Measurements from ENCODE around the gene SORCS2. TPM values are rescaled to one million over a fixed set of nuclear protein-coding genes. Genes with fewer than 3 reads are reported as not detected.

SORCS2 gene
- polyA plus RNA-seq, 1 donor from 2014 or later, result 1.0 TPM

DNA sequence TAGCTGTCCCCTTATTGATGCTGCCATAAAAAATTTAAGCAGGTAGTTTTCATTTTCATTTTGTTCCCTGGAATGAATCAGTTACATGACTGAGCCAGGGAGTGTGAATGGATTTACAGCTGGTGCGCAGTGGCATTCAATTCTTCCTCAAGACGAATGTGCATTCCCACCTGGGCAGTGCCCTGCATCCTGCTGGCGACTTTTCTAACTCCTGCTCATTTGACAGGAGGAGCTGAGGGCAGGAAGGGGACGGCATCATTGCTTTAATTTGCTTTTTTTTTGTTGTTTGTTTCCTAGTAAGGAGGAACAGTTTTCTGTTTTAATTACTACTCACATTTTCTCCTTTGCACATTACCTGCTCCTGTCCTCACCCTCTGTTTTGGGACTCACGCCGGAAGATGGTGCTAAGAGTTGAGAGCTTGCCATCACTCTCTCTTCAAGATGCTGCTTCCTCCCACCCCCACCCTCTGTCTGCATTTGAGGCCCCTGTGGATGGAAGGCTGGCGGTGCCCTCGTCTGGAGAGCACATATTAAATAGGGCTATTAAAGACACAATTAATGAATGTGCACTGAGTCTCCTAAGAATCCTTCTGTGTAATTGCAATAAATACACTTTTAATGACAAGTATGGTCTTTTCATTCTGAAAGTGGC, 206.6 kb downstream of the SORCS2 start:
- no peaks in the 10 kb centered on the region for H3F3A ChIP-seq (ENCODE audit: insufficient read depth, low read length, poor library complexity, severe bottlenecking)

DNA sequence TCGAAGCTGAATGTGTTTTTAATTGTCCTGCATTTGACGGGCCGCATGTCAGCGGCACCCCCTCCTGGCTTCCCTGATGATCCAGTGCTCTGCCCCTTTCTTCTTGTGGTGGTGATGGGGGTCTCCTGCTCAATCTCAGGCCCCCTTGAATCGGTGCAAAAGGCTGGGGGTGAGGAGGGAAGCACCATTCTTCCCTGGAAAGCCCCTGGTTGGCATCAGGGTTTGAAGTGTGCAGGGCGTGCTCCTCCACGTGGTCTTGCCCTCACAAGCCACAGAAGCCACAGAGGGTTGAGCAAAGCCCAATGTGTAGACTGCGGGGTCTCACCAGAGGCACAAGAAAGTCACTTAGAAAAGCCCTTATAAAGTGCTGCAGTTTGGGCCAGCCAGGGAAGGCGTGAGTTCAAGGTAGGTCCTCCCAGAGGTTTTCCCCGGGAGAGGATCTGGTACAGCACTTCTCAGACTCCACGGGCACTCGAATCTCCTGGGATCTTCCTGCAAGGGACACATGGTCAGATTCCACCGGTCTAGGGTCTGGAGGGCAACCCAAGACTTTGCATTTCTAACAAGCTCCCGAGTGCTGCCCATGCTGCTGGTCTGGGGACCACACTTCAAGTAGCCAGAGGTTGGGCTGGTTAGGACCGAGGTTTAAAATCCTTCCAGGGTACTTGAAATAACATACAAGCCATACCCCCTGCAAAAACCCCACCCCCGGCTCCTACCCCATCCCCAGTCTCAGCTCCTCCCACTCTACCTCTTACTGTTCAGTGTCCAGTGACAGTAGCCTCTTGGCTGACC, 207.3 kb downstream of the SORCS2 start:
- H3F3A ChIP-seq (ENCODE audit: insufficient read depth, low read length, poor library complexity, severe bottlenecking), result no peaks in the 10 kb centered on the region

More for the DNA sequence above, 206.6 kb downstream of the SORCS2 start:
- H3K9me3 ChIP-seq (ENCODE audit: low read length), result no peaks in the 10 kb centered on the region
- H3K27me3 ChIP-seq (ENCODE audit: insufficient read depth, low read depth, low read length), result no peaks in the 10 kb centered on the region
- H3K9ac ChIP-seq (ENCODE audit: low read length), result no peak overlapping the region
- TF ChIP-seq RAD21 (conservative IDR thresholded peaks at IDR 0.05) (peak; percentile 30), EZH2 (IDR thresholded peaks at IDR 0.05; ENCODE audit: borderline replicate concordance, insufficient read depth, low read length, poor library complexity, severe bottlenecking) (no peak), SMC3 (conservative IDR thresholded peaks at IDR 0.05; ENCODE audit: poor library complexity) (peak; percentile 20)
- TF ChIP-seq, protein P1, sequence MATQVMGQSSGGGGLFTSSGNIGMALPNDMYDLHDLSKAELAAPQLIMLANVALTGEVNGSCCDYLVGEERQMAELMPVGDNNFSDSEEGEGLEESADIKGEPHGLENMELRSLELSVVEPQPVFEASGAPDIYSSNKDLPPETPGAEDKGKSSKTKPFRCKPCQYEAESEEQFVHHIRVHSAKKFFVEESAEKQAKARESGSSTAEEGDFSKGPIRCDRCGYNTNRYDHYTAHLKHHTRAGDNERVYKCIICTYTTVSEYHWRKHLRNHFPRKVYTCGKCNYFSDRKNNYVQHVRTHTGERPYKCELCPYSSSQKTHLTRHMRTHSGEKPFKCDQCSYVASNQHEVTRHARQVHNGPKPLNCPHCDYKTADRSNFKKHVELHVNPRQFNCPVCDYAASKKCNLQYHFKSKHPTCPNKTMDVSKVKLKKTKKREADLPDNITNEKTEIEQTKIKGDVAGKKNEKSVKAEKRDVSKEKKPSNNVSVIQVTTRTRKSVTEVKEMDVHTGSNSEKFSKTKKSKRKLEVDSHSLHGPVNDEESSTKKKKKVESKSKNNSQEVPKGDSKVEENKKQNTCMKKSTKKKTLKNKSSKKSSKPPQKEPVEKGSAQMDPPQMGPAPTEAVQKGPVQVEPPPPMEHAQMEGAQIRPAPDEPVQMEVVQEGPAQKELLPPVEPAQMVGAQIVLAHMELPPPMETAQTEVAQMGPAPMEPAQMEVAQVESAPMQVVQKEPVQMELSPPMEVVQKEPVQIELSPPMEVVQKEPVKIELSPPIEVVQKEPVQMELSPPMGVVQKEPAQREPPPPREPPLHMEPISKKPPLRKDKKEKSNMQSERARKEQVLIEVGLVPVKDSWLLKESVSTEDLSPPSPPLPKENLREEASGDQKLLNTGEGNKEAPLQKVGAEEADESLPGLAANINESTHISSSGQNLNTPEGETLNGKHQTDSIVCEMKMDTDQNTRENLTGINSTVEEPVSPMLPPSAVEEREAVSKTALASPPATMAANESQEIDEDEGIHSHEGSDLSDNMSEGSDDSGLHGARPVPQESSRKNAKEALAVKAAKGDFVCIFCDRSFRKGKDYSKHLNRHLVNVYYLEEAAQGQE (IDR thresholded peaks at IDR 0.05; ENCODE audit: borderline replicate concordance), result no peak
- no peaks in the 10 kb centered on the region for H3K9me2 ChIP-seq (ENCODE audit: insufficient read depth, low read length)
- H3K4me3 ChIP-seq (ENCODE audit: low read length), result no peak overlapping the region
- no peaks in the 10 kb centered on the region for H3K79me2 ChIP-seq (replicated peaks; ENCODE audit: insufficient read depth, low read length)
- H2AFZ ChIP-seq (ENCODE audit: low read depth, low read length), result no peak overlapping the region
- H3K27ac ChIP-seq (ENCODE audit: low read length), result no peak overlapping the region
- no peaks in the 10 kb centered on the region for H3K36me3 ChIP-seq (ENCODE audit: insufficient read depth, low read length)
- H3K4me2 ChIP-seq (ENCODE audit: low read length), result no peak overlapping the region
- no peaks in the 10 kb centered on the region for H4K20me1 ChIP-seq (ENCODE audit: insufficient read depth)

DNA sequence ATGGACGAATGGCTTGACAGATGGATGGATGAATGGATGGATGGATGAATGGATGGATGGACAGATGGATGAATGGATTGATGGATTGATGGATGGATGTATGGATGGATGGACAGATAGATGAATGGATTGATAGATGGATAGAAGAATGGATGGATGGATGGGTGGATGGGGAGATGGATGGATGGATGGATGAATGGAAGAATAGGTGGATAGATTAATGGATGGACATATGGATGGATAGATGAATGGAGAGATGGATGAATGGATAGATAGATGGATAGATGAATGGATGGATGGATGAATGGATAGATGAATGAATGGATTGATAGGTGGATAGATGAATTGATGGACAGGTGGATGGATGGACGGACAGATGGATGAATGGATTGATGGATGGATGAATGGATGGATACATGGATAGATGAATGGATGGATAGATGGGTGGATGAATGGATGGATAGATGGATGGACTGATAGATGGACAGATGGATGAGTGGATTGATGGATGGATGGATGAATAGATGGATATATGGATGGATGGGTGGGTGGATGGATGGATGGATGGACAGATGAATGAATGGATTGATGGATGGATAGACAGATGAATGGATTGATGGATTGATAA, 208.4 kb downstream of the SORCS2 start:
- TF ChIP-seq, protein P2, sequence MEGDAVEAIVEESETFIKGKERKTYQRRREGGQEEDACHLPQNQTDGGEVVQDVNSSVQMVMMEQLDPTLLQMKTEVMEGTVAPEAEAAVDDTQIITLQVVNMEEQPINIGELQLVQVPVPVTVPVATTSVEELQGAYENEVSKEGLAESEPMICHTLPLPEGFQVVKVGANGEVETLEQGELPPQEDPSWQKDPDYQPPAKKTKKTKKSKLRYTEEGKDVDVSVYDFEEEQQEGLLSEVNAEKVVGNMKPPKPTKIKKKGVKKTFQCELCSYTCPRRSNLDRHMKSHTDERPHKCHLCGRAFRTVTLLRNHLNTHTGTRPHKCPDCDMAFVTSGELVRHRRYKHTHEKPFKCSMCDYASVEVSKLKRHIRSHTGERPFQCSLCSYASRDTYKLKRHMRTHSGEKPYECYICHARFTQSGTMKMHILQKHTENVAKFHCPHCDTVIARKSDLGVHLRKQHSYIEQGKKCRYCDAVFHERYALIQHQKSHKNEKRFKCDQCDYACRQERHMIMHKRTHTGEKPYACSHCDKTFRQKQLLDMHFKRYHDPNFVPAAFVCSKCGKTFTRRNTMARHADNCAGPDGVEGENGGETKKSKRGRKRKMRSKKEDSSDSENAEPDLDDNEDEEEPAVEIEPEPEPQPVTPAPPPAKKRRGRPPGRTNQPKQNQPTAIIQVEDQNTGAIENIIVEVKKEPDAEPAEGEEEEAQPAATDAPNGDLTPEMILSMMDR (IDR thresholded peaks at IDR 0.05; ENCODE audit: poor library complexity, severe bottlenecking), result no peak
- TF ChIP-seq EP300 (conservative IDR thresholded peaks at IDR 0.05; ENCODE audit: poor library complexity, severe bottlenecking) (no peak), EZH2 (IDR thresholded peaks at IDR 0.05; ENCODE audit: borderline replicate concordance, insufficient read depth, low read length, poor library complexity, severe bottlenecking) (no peak), POLR2AphosphoS5 (IDR thresholded peaks at IDR 0.05) (no peak), SMC3 (conservative IDR thresholded peaks at IDR 0.05; ENCODE audit: poor library complexity) (no peak), MXI1 (conservative IDR thresholded peaks at IDR 0.05; ENCODE audit: poor library complexity, severe bottlenecking) (no peak)
- TF ChIP-seq, protein P1 (IDR thresholded peaks at IDR 0.05; ENCODE audit: borderline replicate concordance), result no peak
- Histone ChIP-seq H3K9me3 (ENCODE audit: low read length) (no peaks in the 10 kb centered on the region), H3F3A (ENCODE audit: insufficient read depth, low read length, poor library complexity, severe bottlenecking) (no peaks in the 10 kb centered on the region), H3K27ac (ENCODE audit: low read length) (no peak overlapping the region), H3K27me3 (ENCODE audit: insufficient read depth, low read depth, low read length) (no peaks in the 10 kb centered on the region), H3K36me3 (ENCODE audit: insufficient read depth, low read length) (no peaks in the 10 kb centered on the region), H2AFZ (ENCODE audit: low read depth, low read length) (no peak overlapping the region), H3K4me2 (ENCODE audit: low read length) (no peak overlapping the region), H3K4me3 (ENCODE audit: low read length) (no peak overlapping the region), H4K20me1 (ENCODE audit: insufficient read depth) (no peaks in the 10 kb centered on the region), H3K9ac (ENCODE audit: low read length) (no peak overlapping the region), H3K9me2 (ENCODE audit: insufficient read depth, low read length) (no peaks in the 10 kb centered on the region), H3K79me2 (replicated peaks; ENCODE audit: insufficient read depth, low read length) (no peaks in the 10 kb centered on the region)

More for the DNA sequence above, 207.3 kb downstream of the SORCS2 start:
- no peak overlapping the region for H3K4me3 ChIP-seq (ENCODE audit: low read length)
- no peaks in the 10 kb centered on the region for H3K79me2 ChIP-seq (replicated peaks; ENCODE audit: insufficient read depth, low read length)
- H2AFZ ChIP-seq (ENCODE audit: low read depth, low read length), result no peak overlapping the region
- H3K4me2 ChIP-seq (ENCODE audit: low read length), result no peak overlapping the region
- H3K36me3 ChIP-seq (ENCODE audit: insufficient read depth, low read length), result no peaks in the 10 kb centered on the region
- no peak overlapping the region for H3K27ac ChIP-seq (ENCODE audit: low read length)
- H3K27me3 ChIP-seq (ENCODE audit: insufficient read depth, low read depth, low read length), result no peaks in the 10 kb centered on the region
- H3K9me2 ChIP-seq (ENCODE audit: insufficient read depth, low read length), result no peaks in the 10 kb centered on the region
- H3K9me3 ChIP-seq (ENCODE audit: low read length), result no peaks in the 10 kb centered on the region
- H3K9ac ChIP-seq (ENCODE audit: low read length), result no peak overlapping the region
- H4K20me1 ChIP-seq (ENCODE audit: insufficient read depth), result no peaks in the 10 kb centered on the region
- TF ChIP-seq EP300 (conservative IDR thresholded peaks at IDR 0.05; ENCODE audit: poor library complexity, severe bottlenecking) (no peak), EZH2 (IDR thresholded peaks at IDR 0.05; ENCODE audit: borderline replicate concordance, insufficient read depth, low read length, poor library complexity, severe bottlenecking) (no peak)

Data from neural cell (in vitro differentiated cells).